ENCODE results near the gene C1orf141. TPM values are rescaled to one million over a fixed set of nuclear protein-coding genes. Genes with fewer than 3 reads are reported as not detected.

Gene C1orf141
- total and polyA plus RNA-seq, 9 of the 15 experiments (the other 6 are each of a cell fraction or from before 2014, with no cell fraction given), result not detected

- TF ChIP-seq ARID3A (IDR thresholded peaks at IDR 0.05; ENCODE audit: borderline replicate concordance, low read depth, low read length) (no peak), GATA2 (CRISPR knock-in tag; IDR thresholded peaks at IDR 0.05) (no peak), ZNF121 (CRISPR knock-in tag; conservative IDR thresholded peaks at IDR 0.05) (no peak), ZNF124 (CRISPR knock-in tag; IDR thresholded peaks at IDR 0.05) (no peak)
Observed at GRCh38 chr1:67084765-67085318, 49.9 kb downstream of the C1orf141 start (continued).

- H3K79me2 ChIP-seq (ENCODE audit: control insufficient read depth, insufficient read depth, low read length), result no peaks in the 10 kb centered on the region
- H3K36me3 ChIP-seq (ENCODE audit: control insufficient read depth, insufficient read depth, low read length), result no peaks in the 10 kb centered on the region
- ChIA-PET CTCF (ENCODE audit: low intra/inter-chr PET ratio) (no interaction called here), POLR2A (no interaction called here)
- no peaks in the 10 kb centered on the region for H4K20me1 ChIP-seq (replicated peaks; ENCODE audit: control insufficient read depth, insufficient read depth, low read length)
- H3K9me3 ChIP-seq (replicated peaks; ENCODE audit: control insufficient read depth, insufficient read depth, low read depth, low read length), result no peaks in the 10 kb centered on the region
- no TSS peak for BruUV-seq (replicated peaks)
- no peak overlapping the region for H3K4me3 ChIP-seq
- no peak overlapping the region for H3K9ac ChIP-seq (ENCODE audit: insufficient read depth in 1 of 2, low read depth in 2 of 2, low read length in 2 of 2)
- intact Hi-C loops (cut with micrococcal nuclease) (no loop called here), in situ Hi-C loops (cut with MboI) (no loop called here)
- no peak overlapping the region for H3K4me2 ChIP-seq (ENCODE audit: insufficient read depth, low read length)
- no peaks in the 10 kb centered on the region; a peak in 1 of 5 replicates for H3K4me1 ChIP-seq (replicated peaks in 1 of 2; ENCODE audit: control insufficient read depth in 2 of 2, insufficient read depth in 2 of 2, low read length in 2 of 2)
- peak overlapping the region; percentile 15; the same call in 1 of the 2 replicates for H2AFZ ChIP-seq (ENCODE audit: low read depth, low read length)
- H3K27ac ChIP-seq (ENCODE audit: extremely low read depth, low read depth, low read length), result peak overlapping the region; percentile 3; the same call in 1 of the 3 replicates
- DNase-seq (ENCODE audit: extremely low read depth in 1 of 4, low spot score in 3 of 4), result no peak
- no peaks in the 10 kb centered on the region for H3K27me3 ChIP-seq (ENCODE audit: control insufficient read depth in 2 of 2, insufficient read depth in 2 of 2, low read length in 2 of 2)
- ATAC-seq, result peak; percentile 56
- no peaks in the 10 kb centered on the region for H3K9me1 ChIP-seq (ENCODE audit: control insufficient read depth, insufficient read depth, low read length)
- no peak for FAIRE-seq
- WGBS (ENCODE audit: insufficient coverage, low coverage, missing lambda C conversion rate), result 26% methylated on average over 3 of the region's 3 CpGs
- TF ChIP-seq ARID1B (IDR thresholded peaks at IDR 0.05) (peak; percentile 32; the same call in 1 of the 2 replicates), PYGO2 (tag; IDR thresholded peaks at IDR 0.05) (no peak), ZMIZ1 (IDR thresholded peaks at IDR 0.05; ENCODE audit: low read depth in 2 of 2, low read length in 2 of 2) (no peak), DPF2 (IDR thresholded peaks at IDR 0.05) (peak; percentile 36; the same call in 1 of the 2 replicates), ZNF232 (CRISPR knock-in tag; IDR thresholded peaks at IDR 0.05) (no peak), ZBTB2 (IDR thresholded peaks at IDR 0.05) (no peak)
Observed at GRCh38 chr1:67078291-67078690, 56.5 kb downstream of the C1orf141 start.
